HepG2 (cell line): ENCODE data around the gene HIPK2. TPM values are rescaled to one million over a fixed set of nuclear protein-coding genes. Genes with fewer than 3 reads are reported as not detected.

Experiments used
- CCDC6 ChIP-seq: sonication (generic); formaldehyde crosslinking; IDR thresholded peaks from 2 replicates; pipeline ENCODE4 v1.8.1; 2022; ENCODE audit warnings: mild to moderate bottlenecking, missing genetic modification reagents, moderate library complexity
- CREB1 ChIP-seq, 2 experiments: fragments of 450-650 bp in 1 of 2; IDR thresholded peaks; 2 replicates each; pipeline ENCODE4 v1.6.1; 2016 to 2017; ENCODE audit warnings: control low read depth in 1 of 2, mild to moderate bottlenecking in 1 of 2, missing compliant biosample characterization in 1 of 2, missing genetic modification characterization in 1 of 2
- KAT7 ChIP-seq: IDR thresholded peaks from 2 replicates; pipeline ENCODE4 v1.6.1; 2018; ENCODE audit warnings: borderline replicate concordance, missing compliant biosample characterization
- KLF11 ChIP-seq: IDR thresholded peaks from 2 replicates; pipeline ENCODE4 v1.6.1; 2016; ENCODE audit warnings: missing compliant biosample characterization
- MAFG ChIP-seq: sonication (generic); formaldehyde crosslinking; IDR thresholded peaks from 2 replicates; pipeline ENCODE4 v1.5.1; 2020; ENCODE audit warnings: mild to moderate bottlenecking, missing genetic modification reagents
- PITX1 ChIP-seq: sonication (generic); formaldehyde crosslinking; IDR thresholded peaks from 2 replicates; pipeline ENCODE4 v1.5.1; 2020; ENCODE audit warnings: mild to moderate bottlenecking, missing genetic modification reagents
- SKI ChIP-seq: fragments of 450-650 bp; IDR thresholded peaks from one replicate; pipeline ENCODE4 v1.6.1; 2018; ENCODE audit warnings: mild to moderate bottlenecking; ENCODE audit not compliant: partially characterized antibody
- SMARCC2 ChIP-seq: fragments of 450-650 bp; IDR thresholded peaks from 2 replicates; pipeline ENCODE4 v1.6.1; 2017; ENCODE audit warnings: antibody characterized with exemption, mild to moderate bottlenecking
- SUZ12 ChIP-seq: fragments of 150-350 bp; IDR thresholded peaks from 2 replicates; pipeline ENCODE4 v1.6.1; 2014; ENCODE audit warnings: low read depth, low read length
- TCF7 ChIP-seq: sonication (generic); IDR thresholded peaks from 2 replicates; pipeline ENCODE4 v1.6.1; 2016; ENCODE audit warnings: antibody characterized with exemption, low read depth
- ZBTB20 ChIP-seq: sonication (generic); formaldehyde crosslinking; IDR thresholded peaks from 2 replicates; pipeline ENCODE4 v1.8.1; 2023; ENCODE audit warnings: missing genetic modification reagents, low read depth, mild to moderate bottlenecking, borderline replicate concordance
- ZBTB42 ChIP-seq: sonication (generic); formaldehyde crosslinking; IDR thresholded peaks from 2 replicates; pipeline ENCODE4 v1.5.0; 2020; ENCODE audit warnings: mild to moderate bottlenecking, missing genetic modification reagents
- ZNF329 ChIP-seq: sonication (generic); formaldehyde crosslinking; IDR thresholded peaks from 2 replicates; pipeline ENCODE4 v1.9.0; 2021; ENCODE audit warnings: low read depth, mild to moderate bottlenecking, missing genetic modification reagents
- ZNF510 ChIP-seq: sonication (generic); formaldehyde crosslinking; IDR thresholded peaks from 2 replicates; pipeline ENCODE4 v1.4.0; 2020; ENCODE audit warnings: low read depth, mild to moderate bottlenecking, missing genetic modification reagents
- ZNF557 ChIP-seq: sonication (generic); formaldehyde crosslinking; IDR thresholded peaks from 2 replicates; pipeline ENCODE4 v1.4.0; 2020; ENCODE audit warnings: missing genetic modification reagents
- ZNF572 ChIP-seq: sonication (generic); formaldehyde crosslinking; IDR thresholded peaks from 2 replicates; pipeline ENCODE4 v1.5.1; 2020; ENCODE audit warnings: mild to moderate bottlenecking, missing genetic modification reagents
- ZNF629 ChIP-seq: sonication (generic); formaldehyde crosslinking; conservative IDR thresholded peaks from 2 replicates; pipeline ENCODE4 v1.5.0; 2020; ENCODE audit warnings: missing genetic modification reagents
- ZSCAN22 ChIP-seq: sonication (generic); formaldehyde crosslinking; IDR thresholded peaks from 2 replicates; pipeline ENCODE4 v1.4.0; 2020; ENCODE audit warnings: mild to moderate bottlenecking, missing genetic modification reagents
- polyA plus RNA-seq, 8 experiments: library from polyadenylated mRNA; depleted of rRNA in 3 of 8; stranded (reverse) in 7 of 8; unstranded in 1 of 8; fragments of >200 nt; fragmentation: Illumina TruSeq in 4 of 8; extraction: Trizol in 4 of 8; gene quantifications; 2 replicates each; pipeline versions ENCODE4 v1.2.1 to v1.2.3, GENCODE V29; 2011 to 2016; ENCODE audit warnings: low read depth in 4 of 8, missing spikeins in 1 of 8, mixed read lengths in 1 of 8; ENCODE audit not compliant: insufficient read depth in 1 of 8
- total RNA-seq, 5 experiments: library from RNA; depleted of rRNA; stranded (reverse); fragments of >200 nt; fragmentation: Illumina TruSeq; extraction: Trizol; gene quantifications; 2 replicates each; pipeline ENCODE4 v1.2.3, GENCODE V29; 2016; ENCODE audit warnings: low read depth in 1 of 5
- TF ChIP-seq, protein P1 (sequence below): IDR thresholded peaks from 2 replicates; pipeline ENCODE4 v1.6.1; 2016; ENCODE audit warnings: missing biosample characterization, missing genetic modification reagents, low read depth
- TF ChIP-seq, protein P2 (sequence below): sonication (generic); formaldehyde crosslinking; IDR thresholded peaks from 2 replicates; pipeline ENCODE4 v1.4.0; 2020; ENCODE audit warnings: missing genetic modification reagents
- TF ChIP-seq, protein P3 (sequence below): sonication (generic); formaldehyde crosslinking; IDR thresholded peaks from 2 replicates; pipeline ENCODE4 v1.4.0; 2020; ENCODE audit warnings: missing genetic modification reagents
- TF ChIP-seq, protein P4 (sequence below): sonication (generic); formaldehyde crosslinking; IDR thresholded peaks from 2 replicates; pipeline ENCODE4 v1.4.0; 2020; ENCODE audit warnings: missing genetic modification reagents
- TF ChIP-seq, protein P5 (sequence below): sonication (generic); formaldehyde crosslinking; IDR thresholded peaks from 2 replicates; pipeline ENCODE4 v1.5.1; 2020; ENCODE audit warnings: mild to moderate bottlenecking, missing genetic modification reagents, moderate library complexity

Gene HIPK2
- total and polyA plus RNA-seq, 2 of the 13 experiments (the other 11 are each of a cell fraction or from before 2014, with no cell fraction given) = 14.4 to 20.2 TPM

DNA sequence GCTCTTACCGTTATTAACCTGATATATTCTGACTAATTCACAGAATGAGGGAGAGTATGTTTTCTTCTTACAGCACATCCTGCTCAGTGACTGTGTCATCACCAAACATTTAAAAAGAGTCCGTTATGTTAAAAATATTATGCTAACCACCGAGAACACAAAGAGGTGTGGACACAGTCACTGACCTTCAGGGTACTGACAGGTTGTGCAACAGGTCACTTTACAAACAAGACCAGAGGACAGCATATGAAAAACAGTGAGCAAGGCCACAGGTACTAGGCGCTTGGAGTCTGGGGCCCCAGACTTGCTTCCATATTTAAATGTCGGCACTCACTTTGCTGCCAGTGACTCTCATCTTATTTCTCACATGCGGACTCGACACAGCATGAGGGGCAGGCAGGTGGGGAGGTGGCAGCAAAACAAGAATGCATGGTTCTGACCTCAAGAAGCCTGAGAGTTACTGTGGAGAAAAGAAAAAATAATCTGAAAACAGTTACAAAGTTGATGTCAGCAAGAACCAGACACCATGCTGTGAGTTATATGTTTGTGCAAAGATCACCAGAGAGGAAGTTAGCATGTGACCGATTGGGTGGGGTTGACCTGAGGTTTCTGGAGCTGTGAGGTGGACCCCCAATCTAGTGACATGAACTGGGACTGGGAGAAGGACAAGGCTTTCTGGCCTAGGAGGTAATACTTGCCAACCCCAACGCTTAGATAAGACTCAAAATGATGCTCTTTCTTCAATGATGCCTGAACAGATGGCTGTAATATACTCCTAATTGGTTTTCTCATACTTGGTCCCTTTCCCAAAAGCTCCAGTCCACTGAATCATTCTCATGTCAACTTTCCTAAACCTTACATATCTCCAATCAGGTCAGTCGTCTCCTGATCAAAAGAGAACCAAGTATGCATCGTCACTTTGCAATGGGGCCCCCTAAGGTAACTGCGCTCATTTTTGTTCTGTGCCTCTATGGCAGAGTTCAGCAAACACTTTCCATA lies 102.4 kb downstream of the HIPK2 start (continued):
- TF ChIP-seq, protein P1, sequence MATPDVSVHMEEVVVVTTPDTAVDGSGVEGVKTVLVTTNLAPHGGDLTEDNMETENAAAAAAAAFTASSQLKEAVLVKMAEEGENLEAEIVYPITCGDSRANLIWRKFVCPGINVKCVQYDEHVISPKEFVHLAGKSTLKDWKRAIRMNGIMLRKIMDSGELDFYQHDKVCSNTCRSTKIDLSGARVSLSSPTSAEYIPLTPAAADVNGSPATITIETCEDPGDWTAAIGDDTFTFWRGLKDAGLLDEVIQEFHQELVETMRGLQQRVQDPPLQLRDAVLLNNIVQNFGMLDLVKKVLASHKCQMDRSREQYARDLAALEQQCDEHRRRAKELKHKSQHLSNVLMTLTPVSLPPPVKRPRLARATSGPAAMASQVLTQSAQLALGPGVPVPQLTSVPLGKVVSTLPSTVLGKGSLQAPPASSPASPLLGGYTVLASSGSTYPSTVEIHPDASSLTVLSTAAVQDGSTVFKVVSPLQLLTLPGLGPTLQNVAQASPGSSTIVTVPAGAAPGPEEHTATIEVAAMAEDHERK (CRISPR knock-in tag) = no peak
- TF ChIP-seq ZNF329 = no peak
- peak; percentile 68; the same call in 1 of the 2 replicates for TF ChIP-seq TCF7
- TF ChIP-seq KLF11 = no peak
- TF ChIP-seq ZNF557 (CRISPR knock-in tag) = peak; percentile 72; the same call in 1 of the 2 replicates
- no peak for TF ChIP-seq ZBTB42 (CRISPR knock-in tag)
- no peak for TF ChIP-seq KAT7
- peak; percentile 79 for TF ChIP-seq SKI
- TF ChIP-seq PITX1 = peak; percentile 58; the same call in 1 of the 2 replicates
- no peak for TF ChIP-seq SMARCC2
- 0 out of 2 replicates have a peak, but pooled peaks have one; percentile 40 for TF ChIP-seq CREB1 (IDR thresholded peaks at IDR 0.05)
- TF ChIP-seq CREB1 (CRISPR knock-in tag; IDR thresholded peaks at IDR 0.05) = peak; percentile 72; the same call in 1 of the 2 replicates
- TF ChIP-seq ZNF510 = no peak
- TF ChIP-seq, protein P2, sequence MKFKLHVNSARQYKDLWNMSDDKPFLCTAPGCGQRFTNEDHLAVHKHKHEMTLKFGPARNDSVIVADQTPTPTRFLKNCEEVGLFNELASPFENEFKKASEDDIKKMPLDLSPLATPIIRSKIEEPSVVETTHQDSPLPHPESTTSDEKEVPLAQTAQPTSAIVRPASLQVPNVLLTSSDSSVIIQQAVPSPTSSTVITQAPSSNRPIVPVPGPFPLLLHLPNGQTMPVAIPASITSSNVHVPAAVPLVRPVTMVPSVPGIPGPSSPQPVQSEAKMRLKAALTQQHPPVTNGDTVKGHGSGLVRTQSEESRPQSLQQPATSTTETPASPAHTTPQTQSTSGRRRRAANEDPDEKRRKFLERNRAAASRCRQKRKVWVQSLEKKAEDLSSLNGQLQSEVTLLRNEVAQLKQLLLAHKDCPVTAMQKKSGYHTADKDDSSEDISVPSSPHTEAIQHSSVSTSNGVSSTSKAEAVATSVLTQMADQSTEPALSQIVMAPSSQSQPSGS (CRISPR knock-in tag) = peak; percentile 90
- 0 out of 2 replicates have a peak, but pooled peaks have one; percentile 4 for TF ChIP-seq ZNF629
- TF ChIP-seq CCDC6 (CRISPR knock-in tag) = peak; percentile 65; the same call in 1 of the 2 replicates
- TF ChIP-seq ZBTB20 (CRISPR knock-in tag) = peak; percentile 59; the same call in 1 of the 2 replicates
- TF ChIP-seq, protein P3, sequence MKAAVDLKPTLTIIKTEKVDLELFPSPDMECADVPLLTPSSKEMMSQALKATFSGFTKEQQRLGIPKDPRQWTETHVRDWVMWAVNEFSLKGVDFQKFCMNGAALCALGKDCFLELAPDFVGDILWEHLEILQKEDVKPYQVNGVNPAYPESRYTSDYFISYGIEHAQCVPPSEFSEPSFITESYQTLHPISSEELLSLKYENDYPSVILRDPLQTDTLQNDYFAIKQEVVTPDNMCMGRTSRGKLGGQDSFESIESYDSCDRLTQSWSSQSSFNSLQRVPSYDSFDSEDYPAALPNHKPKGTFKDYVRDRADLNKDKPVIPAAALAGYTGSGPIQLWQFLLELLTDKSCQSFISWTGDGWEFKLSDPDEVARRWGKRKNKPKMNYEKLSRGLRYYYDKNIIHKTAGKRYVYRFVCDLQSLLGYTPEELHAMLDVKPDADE (CRISPR knock-in tag) = no peak
- TF ChIP-seq, protein P4, sequence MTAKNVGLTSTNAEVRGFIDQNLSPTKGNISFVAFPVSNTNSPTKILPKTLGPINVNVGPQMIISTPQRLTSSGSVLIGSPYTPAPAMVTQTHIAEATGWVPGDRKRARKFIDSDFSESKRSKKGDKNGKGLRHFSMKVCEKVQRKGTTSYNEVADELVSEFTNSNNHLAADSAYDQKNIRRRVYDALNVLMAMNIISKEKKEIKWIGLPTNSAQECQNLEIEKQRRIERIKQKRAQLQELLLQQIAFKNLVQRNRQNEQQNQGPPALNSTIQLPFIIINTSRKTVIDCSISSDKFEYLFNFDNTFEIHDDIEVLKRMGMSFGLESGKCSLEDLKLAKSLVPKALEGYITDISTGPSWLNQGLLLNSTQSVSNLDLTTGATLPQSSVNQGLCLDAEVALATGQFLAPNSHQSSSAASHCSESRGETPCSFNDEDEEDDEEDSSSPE (CRISPR knock-in tag) = peak; percentile 35; the same call in 1 of the 2 replicates
- TF ChIP-seq, protein P5, sequence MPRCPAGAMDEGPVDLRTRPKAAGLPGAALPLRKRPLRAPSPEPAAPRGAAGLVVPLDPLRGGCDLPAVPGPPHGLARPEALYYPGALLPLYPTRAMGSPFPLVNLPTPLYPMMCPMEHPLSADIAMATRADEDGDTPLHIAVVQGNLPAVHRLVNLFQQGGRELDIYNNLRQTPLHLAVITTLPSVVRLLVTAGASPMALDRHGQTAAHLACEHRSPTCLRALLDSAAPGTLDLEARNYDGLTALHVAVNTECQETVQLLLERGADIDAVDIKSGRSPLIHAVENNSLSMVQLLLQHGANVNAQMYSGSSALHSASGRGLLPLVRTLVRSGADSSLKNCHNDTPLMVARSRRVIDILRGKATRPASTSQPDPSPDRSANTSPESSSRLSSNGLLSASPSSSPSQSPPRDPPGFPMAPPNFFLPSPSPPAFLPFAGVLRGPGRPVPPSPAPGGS (CRISPR knock-in tag) = 0 out of 2 replicates have a peak, but pooled peaks have one; percentile 56
- TF ChIP-seq ZNF572 (CRISPR knock-in tag) = no peak
- TF ChIP-seq ZSCAN22 (CRISPR knock-in tag) = no peak
- no peak for TF ChIP-seq MAFG (CRISPR knock-in tag)
- no peak for TF ChIP-seq SUZ12
